Keratinocyte (primary cell): ENCODE measurements around the gene KCNMA1.

Experiments
- CTCF ChIP-seq, 3 experiments: IDR thresholded peaks in 1 of 3; conservative IDR thresholded peaks in 1 of 3; optimal IDR thresholded peaks in 1 of 3; 2 replicates in 2 of 3; 3 replicates in 1 of 3; pipeline versions ENCODE3 to v1.5.1; 2011; ENCODE audit warnings: low read length in 3 of 3, mild to moderate bottlenecking in 3 of 3, moderate library complexity in 2 of 3, control low read depth in 1 of 3, inconsistent platforms in 1 of 3; ENCODE audit not compliant: insufficient read depth in 2 of 3; ENCODE audit errors: extremely low read depth in 1 of 3
- EZH2 ChIP-seq: IDR thresholded peaks from one replicate; pipeline ENCODE4 v1.6.1; 2012; ENCODE audit warnings: inconsistent platforms, mild to moderate bottlenecking, low read length, moderate library complexity

GRCh38 chr10:77455561-77455960 lies 182.0 kb downstream of the KCNMA1 start:
- TF ChIP-seq CTCF (optimal IDR thresholded peaks at IDR 0.05 in 1 of 3, IDR thresholded peaks at IDR 0.05 in 1 of 3, conservative IDR thresholded peaks at IDR 0.05 in 1 of 3; ENCODE audit: extremely low read depth in 1 of 3, insufficient read depth in 2 of 3, low read length in 3 of 3), result no peak
- TF ChIP-seq EZH2, result no peak
